Stomach (tissue), 9 donors: ENCODE results near the gene RXRG. TPM values are rescaled to one million over a fixed set of nuclear protein-coding genes. Genes with fewer than 3 reads are reported as not detected.
A peak's percentile ranks its signal among the peaks of the same experiment; 100 is the strongest.

ENCODE experiments used
- DNase-seq, 2 donors: peaks; one replicate each; pipeline versions ENCODE4 v3.0.0 to v3.0.0-alpha.2; 2013 to 2019
- H3K27ac ChIP-seq, 5 donors: fragments of 200-600 bp in 4 of 5; sonication (generic) in 4 of 5; one replicate each; pipeline ENCODE4 v1.5.1; 2013 to 2019; ENCODE audit warnings: mild to moderate bottlenecking in 1 of 5, moderate library complexity in 1 of 5
- H3K27me3 ChIP-seq, 3 donors: fragments of 200-600 bp; sonication (generic); one replicate each; pipeline ENCODE4 v1.5.1; 2017 to 2019; ENCODE audit warnings: mixed run types in 1 of 3
- H3K36me3 ChIP-seq, 4 donors: fragments of 200-600 bp; sonication (generic); 1 replicate in 3 of 4; 2 replicates in 1 of 4; pipeline ENCODE4 v1.5.1; 2016 to 2019
- H3K4me1 ChIP-seq, 4 donors: fragments of 200-600 bp; sonication (generic); one replicate each; pipeline ENCODE4 v1.5.1; 2016 to 2019
- H3K4me3 ChIP-seq, 4 donors: fragments of 200-600 bp; sonication (generic) in 3 of 4; one replicate each; pipeline ENCODE4 v1.5.1; 2016 to 2019; ENCODE audit warnings: mild to moderate bottlenecking in 1 of 4
- H3K9me3 ChIP-seq, 4 donors: fragments of 200-600 bp; sonication (generic); one replicate each; pipeline ENCODE4 v1.5.1; 2016 to 2019
- EP300 ChIP-seq: sonication (generic); formaldehyde crosslinking; IDR thresholded peaks from one replicate; pipeline ENCODE4 v1.6.1; 2017; ENCODE audit warnings: antibody characterized with exemption
- POLR2A ChIP-seq, 4 donors: fragments of 450-650 bp; IDR thresholded peaks; one replicate each; pipeline ENCODE4 v1.6.1; 2016; ENCODE audit warnings: antibody characterized with exemption in 4 of 4, control low read depth in 2 of 4, mild to moderate bottlenecking in 1 of 4, moderate library complexity in 1 of 4
- POLR2AphosphoS5 ChIP-seq, 3 donors: sonication (generic); formaldehyde crosslinking; IDR thresholded peaks; one replicate each; pipeline ENCODE4 v1.6.1; 2016; ENCODE audit warnings: antibody characterized with exemption in 3 of 3
- WGBS, 5 donors: extraction: QIAGEN DNeasy Blood & Tissue Kit in 3 of 5; methylation state at CpG; one replicate each; pipeline versions ENCODE4 v1.1.5 to v1.1.7; 2013 to 2018; 5-methylcytosine and 5-hydroxymethylcytosine counted together
- intact Hi-C: fragments of 100-400 bp; cut with DNase I; formaldehyde crosslinking; loops from one replicate; pipeline ENCODE4 v1.15.1; 2023; ENCODE audit warnings: low total_unique reads
- polyA plus RNA-seq, 3 donors: library from polyadenylated mRNA; stranded (reverse); fragments of 200-250 nt; gene quantifications; one replicate each; pipeline ENCODE4 v1.2.3, GENCODE V29; 2013
- total RNA-seq, 5 donors: library from RNA; depleted of rRNA; stranded (reverse); fragments of >200 nt; gene quantifications; one replicate each; pipeline versions ENCODE4 v1.1.0 to v1.2.3, GENCODE V29; 2014 to 2016
- TF ChIP-seq, protein P1 (sequence below), 7 experiments: fragments of 450-650 bp in 4 of 7; fragments of 200-600 bp in 3 of 7; sonication (generic) in 3 of 7; IDR thresholded peaks; one replicate each; pipeline ENCODE4 v1.5.1; 2016 to 2019; ENCODE audit warnings: antibody characterized with exemption in 7 of 7, control low read depth in 2 of 7, mild to moderate bottlenecking in 1 of 7
- donor health status: healthy with polysubstance abuse.
- donor health status: Bipolar disorder and iron deficiency.
- donor health status: healthy.

Gene RXRG
- total and polyA plus RNA-seq, 8 donors, result 0.43 to 2.9 (median 1.4) TPM; not detected in 3

DNA sequence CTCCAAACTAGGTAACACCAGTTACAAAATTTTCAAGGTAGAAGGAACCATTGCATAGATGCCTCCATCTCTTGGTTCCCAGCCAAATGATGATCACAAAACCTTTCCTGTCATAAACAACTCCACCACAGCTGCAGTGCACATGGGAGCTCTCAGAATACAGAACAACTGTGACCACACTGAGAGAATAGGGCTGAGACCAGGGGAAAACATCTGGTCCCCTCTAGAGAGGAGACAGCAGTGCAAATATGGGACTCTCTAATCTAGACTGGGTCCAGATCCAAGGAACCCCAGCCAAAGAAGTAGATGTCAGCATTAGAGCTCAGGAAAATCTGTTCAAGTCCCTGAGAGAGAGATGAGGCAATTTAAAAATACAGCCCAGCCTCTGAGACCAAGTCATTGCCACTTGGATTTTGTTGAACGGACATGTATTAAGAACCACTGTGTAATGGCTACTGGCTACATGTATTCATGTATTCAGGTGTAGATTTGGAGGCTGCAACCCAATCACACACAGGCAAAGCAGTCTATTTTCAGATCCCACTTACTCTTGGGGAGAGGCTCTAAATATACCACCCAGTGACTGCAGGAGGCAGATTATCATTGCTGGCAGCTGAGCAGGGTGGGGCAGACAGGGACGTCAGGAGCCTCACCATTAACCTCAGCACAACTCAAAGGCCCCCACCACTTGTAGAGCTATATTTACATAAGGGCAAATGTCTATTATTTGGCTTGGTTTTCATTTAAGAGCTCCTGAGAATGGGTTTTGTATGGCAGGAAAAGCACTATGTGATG, 7.6 kb upstream of the RXRG start:
- H3K4me3 ChIP-seq, result no peak overlapping the region
- H3K27me3 ChIP-seq, result peaks cover 0 to 4% (median 0%) of the 10 kb centered on the region in 3 donors
- no peaks in the 10 kb centered on the region for H3K4me1 ChIP-seq
- intact Hi-C loops, result no loop called here
- H3K9me3 ChIP-seq, result no peaks in the 10 kb centered on the region
- 47 to 57% (median 55%) methylated on average over 2 of the region's 2 CpGs for WGBS, 5 donors
- no peak for DNase-seq
- no peak overlapping the region for H3K27ac ChIP-seq
- no peaks in the 10 kb centered on the region for H3K36me3 ChIP-seq
- TF ChIP-seq POLR2AphosphoS5 (IDR thresholded peaks at IDR 0.05) (no peak), POLR2A (IDR thresholded peaks at IDR 0.05) (no peak), EP300 (no peak)
- TF ChIP-seq, protein P1, sequence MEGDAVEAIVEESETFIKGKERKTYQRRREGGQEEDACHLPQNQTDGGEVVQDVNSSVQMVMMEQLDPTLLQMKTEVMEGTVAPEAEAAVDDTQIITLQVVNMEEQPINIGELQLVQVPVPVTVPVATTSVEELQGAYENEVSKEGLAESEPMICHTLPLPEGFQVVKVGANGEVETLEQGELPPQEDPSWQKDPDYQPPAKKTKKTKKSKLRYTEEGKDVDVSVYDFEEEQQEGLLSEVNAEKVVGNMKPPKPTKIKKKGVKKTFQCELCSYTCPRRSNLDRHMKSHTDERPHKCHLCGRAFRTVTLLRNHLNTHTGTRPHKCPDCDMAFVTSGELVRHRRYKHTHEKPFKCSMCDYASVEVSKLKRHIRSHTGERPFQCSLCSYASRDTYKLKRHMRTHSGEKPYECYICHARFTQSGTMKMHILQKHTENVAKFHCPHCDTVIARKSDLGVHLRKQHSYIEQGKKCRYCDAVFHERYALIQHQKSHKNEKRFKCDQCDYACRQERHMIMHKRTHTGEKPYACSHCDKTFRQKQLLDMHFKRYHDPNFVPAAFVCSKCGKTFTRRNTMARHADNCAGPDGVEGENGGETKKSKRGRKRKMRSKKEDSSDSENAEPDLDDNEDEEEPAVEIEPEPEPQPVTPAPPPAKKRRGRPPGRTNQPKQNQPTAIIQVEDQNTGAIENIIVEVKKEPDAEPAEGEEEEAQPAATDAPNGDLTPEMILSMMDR (IDR thresholded peaks at IDR 0.05), result no peak

GRCh38 chr1:165451691-165452090, 6.8 kb upstream of the RXRG start:
- H3K9me3 ChIP-seq, result no peaks in the 10 kb centered on the region
- H3K27ac ChIP-seq, result no peak overlapping the region
- 52 to 91% (median 87%) methylated on average over 2 of the region's 2 CpGs for WGBS, 5 donors
- no peak for DNase-seq
- H3K36me3 ChIP-seq, result no peaks in the 10 kb centered on the region
- no peak overlapping the region for H3K4me3 ChIP-seq
- TF ChIP-seq EP300 (no peak), POLR2A (IDR thresholded peaks at IDR 0.05) (no peak), POLR2AphosphoS5 (IDR thresholded peaks at IDR 0.05) (no peak)
- TF ChIP-seq, protein P1 (IDR thresholded peaks at IDR 0.05), result no peak
- intact Hi-C loops, result no loop called here
- H3K4me1 ChIP-seq, result no peaks in the 10 kb centered on the region
- peaks cover 0 to 13% (median 0%) of the 10 kb centered on the region in 3 donors for H3K27me3 ChIP-seq

- Histone ChIP-seq H3K9me3 (no peaks in the 10 kb centered on the region), H3K4me3 (no peak overlapping the region), H3K4me1 (peaks cover 9 to 14% (median 12%) of the 10 kb centered on the region in 4 donors), H3K36me3 (no peaks in the 10 kb centered on the region), H3K27ac (no peak overlapping the region), H3K27me3 (peaks cover 0 to 38% (median 17%) of the 10 kb centered on the region in 3 donors)
- no peak for DNase-seq
- no peak for TF ChIP-seq POLR2AphosphoS5 (IDR thresholded peaks at IDR 0.05)
- intact Hi-C loops, result no loop called here
- WGBS, 5 donors, result 24 to 44% (median 25%) methylated on average over 1 of the region's 1 CpG
Measured at GRCh38 chr1:165449131-165449530, 4.2 kb upstream of the RXRG start.

- H3K27ac ChIP-seq, result no peak overlapping the region
Measured at GRCh38 chr1:165445388-165445787, 462 bp upstream of the RXRG start.

More at GRCh38 chr1:165445388-165445787, 462 bp upstream of the RXRG start:
- Histone ChIP-seq H3K4me1 (peaks cover 9 to 20% (median 15%) of the 10 kb centered on the region in 4 donors), H3K9me3 (no peaks in the 10 kb centered on the region), H3K4me3 (peak overlapping the region; percentile 31 to 41 (median 33)), H3K36me3 (no peaks in the 10 kb centered on the region), H3K27me3 (peaks cover 0 to 73% (median 25%) of the 10 kb centered on the region in 3 donors)
- 23 to 55% (median 48%) methylated on average over 4 of the region's 4 CpGs for WGBS, 5 donors
- intact Hi-C loops, result no loop called here
- no peak for DNase-seq
- no peak for TF ChIP-seq POLR2A (IDR thresholded peaks at IDR 0.05)
- TF ChIP-seq POLR2AphosphoS5 (IDR thresholded peaks at IDR 0.05), result no peak
- TF ChIP-seq EP300, result no peak
- TF ChIP-seq, protein P1 (IDR thresholded peaks at IDR 0.05), result no peak
